GM18951 (cell line): ENCODE results near the gene CRYBB1.

Experiments used
- POLR2A ChIP-seq: IDR thresholded peaks from 4 replicates; pipeline ENCODE4 v1.6.1; 2011; ENCODE audit warnings: mild to moderate bottlenecking; ENCODE audit not compliant: insufficient read length, insufficient read depth; ENCODE audit errors: extremely low read depth
- in situ Hi-C: fragments of 300-500 bp; cut with MboI; formaldehyde crosslinking; loops from one replicate; pipeline ENCODE4 v1.12.0; 2022; ENCODE audit warnings: low sequenced_read_pairs, mixed read lengths, inconsistent platforms; ENCODE audit not compliant: unreplicated experiment

The CRYBB1 gene

GRCh38 chr22:26586556-26587325, 31.1 kb downstream of the CRYBB1 start:
- in situ Hi-C loops: no loop called here

GRCh38 chr22:26585104-26585790, 32.6 kb downstream of the CRYBB1 start:
- in situ Hi-C loops: no loop called here
- TF ChIP-seq POLR2A: no peak

More at GRCh38 chr22:26586556-26587325, 31.1 kb downstream of the CRYBB1 start:
- TF ChIP-seq POLR2A: no peak

- TF ChIP-seq POLR2A: no peak
- in situ Hi-C loops: no loop called here
These were observed 33.8 kb downstream of the CRYBB1 start for GRCh38 chr22:26584010-26584409.

GRCh38 chr22:26581633-26582168, 36.1 kb downstream of the CRYBB1 start:
- in situ Hi-C loops: no loop called here
- no peak for TF ChIP-seq POLR2A

GRCh38 chr22:26581026-26581425, 36.8 kb downstream of the CRYBB1 start:
- in situ Hi-C loops: no loop called here
- TF ChIP-seq POLR2A: no peak

GRCh38 chr22:26580240-26580962, 37.4 kb downstream of the CRYBB1 start:
- no peak for TF ChIP-seq POLR2A
- in situ Hi-C loops: no loop called here

GRCh38 chr22:26579331-26579886, 38.4 kb downstream of the CRYBB1 start:
- in situ Hi-C loops: no loop called here
- TF ChIP-seq POLR2A: peak; percentile 42

GRCh38 chr22:26577081-26577480, 40.7 kb downstream of the CRYBB1 start:
- no peak for TF ChIP-seq POLR2A
- in situ Hi-C loops: no loop called here

- in situ Hi-C loops: no loop called here
- no peak for TF ChIP-seq POLR2A
These were observed 41.7 kb downstream of the CRYBB1 start for GRCh38 chr22:26576026-26576680.

GRCh38 chr22:26574001-26574723, 43.7 kb downstream of the CRYBB1 start:
- TF ChIP-seq POLR2A: no peak
- in situ Hi-C loops: no loop called here

GRCh38 chr22:26573026-26573662, 44.7 kb downstream of the CRYBB1 start:
- no peak for TF ChIP-seq POLR2A
- in situ Hi-C loops: no loop called here
